ENCODE results near the gene SH3RF2.
"Not testable (repeated sequence)": the region's sequence is repeated elsewhere in the genome, so short reads cannot be mapped to it uniquely, and the experiment has no call there.

Gene SH3RF2

DNA sequence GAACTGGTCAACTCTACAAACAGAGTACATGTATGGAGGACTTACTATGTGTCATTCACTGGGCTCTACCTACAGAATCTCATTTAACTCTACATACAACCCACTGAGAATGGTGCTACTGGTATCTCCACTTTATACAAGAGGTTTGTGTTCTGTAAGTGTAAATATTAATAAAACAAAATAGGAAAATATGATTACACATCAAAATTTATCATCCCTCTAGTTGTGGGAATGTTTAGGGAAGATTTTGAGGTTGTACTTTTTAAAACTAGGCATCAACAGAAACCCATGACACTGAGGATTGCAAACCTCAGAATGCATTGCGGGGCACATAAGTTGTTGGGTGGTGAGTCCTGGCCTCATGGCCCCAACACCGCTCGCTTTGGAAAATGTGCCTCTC, 11.7 kb downstream of the SH3RF2 start:
- no peak for DNase-seq (ENCODE audit: low spot score)
- no peak overlapping the region for H3K27ac ChIP-seq
- TF ChIP-seq, protein P1, sequence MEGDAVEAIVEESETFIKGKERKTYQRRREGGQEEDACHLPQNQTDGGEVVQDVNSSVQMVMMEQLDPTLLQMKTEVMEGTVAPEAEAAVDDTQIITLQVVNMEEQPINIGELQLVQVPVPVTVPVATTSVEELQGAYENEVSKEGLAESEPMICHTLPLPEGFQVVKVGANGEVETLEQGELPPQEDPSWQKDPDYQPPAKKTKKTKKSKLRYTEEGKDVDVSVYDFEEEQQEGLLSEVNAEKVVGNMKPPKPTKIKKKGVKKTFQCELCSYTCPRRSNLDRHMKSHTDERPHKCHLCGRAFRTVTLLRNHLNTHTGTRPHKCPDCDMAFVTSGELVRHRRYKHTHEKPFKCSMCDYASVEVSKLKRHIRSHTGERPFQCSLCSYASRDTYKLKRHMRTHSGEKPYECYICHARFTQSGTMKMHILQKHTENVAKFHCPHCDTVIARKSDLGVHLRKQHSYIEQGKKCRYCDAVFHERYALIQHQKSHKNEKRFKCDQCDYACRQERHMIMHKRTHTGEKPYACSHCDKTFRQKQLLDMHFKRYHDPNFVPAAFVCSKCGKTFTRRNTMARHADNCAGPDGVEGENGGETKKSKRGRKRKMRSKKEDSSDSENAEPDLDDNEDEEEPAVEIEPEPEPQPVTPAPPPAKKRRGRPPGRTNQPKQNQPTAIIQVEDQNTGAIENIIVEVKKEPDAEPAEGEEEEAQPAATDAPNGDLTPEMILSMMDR (IDR thresholded peaks at IDR 0.05): no peak
- no peak overlapping the region for H3K4me3 ChIP-seq

DNA sequence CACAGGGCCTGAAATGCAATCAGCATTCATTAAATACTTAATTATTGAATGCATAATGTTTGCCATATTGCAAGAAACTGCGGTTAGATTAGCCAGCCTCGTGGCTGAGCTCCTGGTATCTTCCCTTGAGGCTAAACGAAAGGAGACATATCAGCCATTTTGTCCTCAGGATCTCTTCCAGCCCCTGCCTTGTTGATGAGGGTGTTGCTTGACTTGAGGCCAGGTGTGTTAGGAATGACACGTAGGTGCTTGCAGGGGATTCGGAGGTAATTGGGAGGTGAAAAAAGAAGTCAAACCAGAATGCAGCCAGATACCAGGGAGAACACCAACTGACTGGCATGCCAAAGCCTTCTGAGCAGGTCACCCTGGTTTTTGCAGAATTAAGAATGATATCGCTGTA, 12.5 kb downstream of the SH3RF2 start:
- DNase-seq (ENCODE audit: low spot score): no peak
- H3K4me3 ChIP-seq: no peak overlapping the region
- TF ChIP-seq, protein P1 (IDR thresholded peaks at IDR 0.05): no peak
- H3K27ac ChIP-seq: no peak overlapping the region

DNA sequence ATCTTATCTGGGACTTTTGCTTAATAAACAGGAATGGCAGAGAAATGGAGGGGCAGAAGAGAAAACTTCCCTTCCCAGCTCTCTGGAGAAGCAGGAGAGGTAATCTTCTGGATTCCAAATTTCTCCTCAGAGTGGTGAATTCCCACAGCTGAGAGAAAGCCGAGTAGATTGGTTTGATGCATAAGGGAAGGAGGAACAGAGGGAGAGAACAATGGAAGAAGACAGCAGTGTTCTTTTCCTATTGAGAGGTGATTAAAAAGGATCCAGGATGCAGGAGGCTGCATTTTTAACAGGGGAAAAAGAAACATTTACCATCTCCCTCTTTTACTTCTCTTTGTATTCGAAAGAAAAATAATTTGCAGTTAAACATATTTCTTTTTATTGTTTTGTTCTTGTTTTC, 13.1 kb downstream of the SH3RF2 start:
- TF ChIP-seq, protein P1 (IDR thresholded peaks at IDR 0.05): no peak
- no peak overlapping the region for H3K27ac ChIP-seq
- H3K4me3 ChIP-seq: no peak overlapping the region
- DNase-seq (ENCODE audit: low spot score): no peak

DNA sequence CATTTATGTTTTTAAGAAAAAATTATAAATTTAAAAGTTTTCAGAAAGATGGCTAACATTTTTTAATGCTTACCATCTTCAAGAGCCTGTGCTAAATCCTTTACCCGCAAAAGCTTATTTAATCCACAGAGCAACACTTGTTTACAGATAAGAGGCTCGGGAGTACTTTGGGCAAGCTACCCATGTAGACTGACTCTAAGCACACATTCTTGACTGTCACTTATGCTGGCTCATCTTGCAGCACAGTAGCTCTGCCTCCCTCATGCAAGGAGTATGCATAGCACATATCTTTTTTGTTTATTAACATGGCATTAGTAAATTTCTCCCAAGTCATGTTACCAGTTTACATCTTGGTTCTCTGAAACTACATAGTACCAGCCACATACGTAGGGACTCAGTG, 14.7 kb downstream of the SH3RF2 start:
- H3K27ac ChIP-seq: no peak overlapping the region
- DNase-seq (ENCODE audit: low spot score): no peak
- TF ChIP-seq, protein P1 (IDR thresholded peaks at IDR 0.05): no peak
- no peak overlapping the region for H3K4me3 ChIP-seq

DNA sequence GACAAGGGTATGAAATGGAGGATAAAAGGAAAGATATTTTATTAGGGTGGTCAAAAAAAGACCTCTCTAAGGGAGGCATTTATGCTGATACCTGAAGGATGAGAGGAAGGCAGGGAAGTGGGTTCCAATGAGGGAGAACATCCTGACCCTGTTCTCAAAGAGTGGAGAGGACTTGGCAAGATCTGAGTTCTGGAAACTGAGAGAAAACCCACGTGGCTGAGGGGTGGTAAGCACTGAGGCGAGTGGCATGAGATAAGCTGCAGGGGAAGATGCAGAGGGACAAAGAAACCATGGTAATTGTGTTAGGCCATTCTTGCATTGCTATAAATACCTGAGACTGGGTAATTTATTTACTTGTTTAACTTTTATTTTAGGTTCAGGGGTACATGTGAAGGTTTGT, 16.8 kb downstream of the SH3RF2 start:
- DNase-seq (ENCODE audit: low spot score): no peak
- H3K27ac ChIP-seq: no peak overlapping the region
- TF ChIP-seq, protein P1 (IDR thresholded peaks at IDR 0.05): no peak
- no peak overlapping the region for H3K4me3 ChIP-seq

DNA sequence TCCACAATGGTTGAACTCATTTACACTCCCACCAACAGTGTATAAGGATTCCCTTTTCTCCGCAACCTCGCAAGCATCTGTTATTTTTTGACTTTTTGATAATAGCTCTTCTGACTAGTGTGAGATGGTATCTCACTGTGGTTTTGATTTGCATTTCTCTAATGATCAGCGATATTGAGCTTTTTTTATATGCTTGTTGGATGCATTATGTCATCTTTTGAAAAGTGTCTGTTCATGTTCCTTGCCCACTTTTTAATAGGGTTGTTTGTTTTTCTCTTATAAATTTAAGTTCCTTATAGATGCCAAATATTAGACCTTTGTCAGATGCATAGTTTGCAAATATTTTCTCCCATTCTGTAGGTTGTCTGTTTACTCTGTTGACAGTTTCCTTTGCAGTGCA, 17.8 kb downstream of the SH3RF2 start:
- not testable (repeated sequence) for H3K27ac ChIP-seq; H3K4me3 ChIP-seq; DNase-seq (ENCODE audit: low spot score)

DNA sequence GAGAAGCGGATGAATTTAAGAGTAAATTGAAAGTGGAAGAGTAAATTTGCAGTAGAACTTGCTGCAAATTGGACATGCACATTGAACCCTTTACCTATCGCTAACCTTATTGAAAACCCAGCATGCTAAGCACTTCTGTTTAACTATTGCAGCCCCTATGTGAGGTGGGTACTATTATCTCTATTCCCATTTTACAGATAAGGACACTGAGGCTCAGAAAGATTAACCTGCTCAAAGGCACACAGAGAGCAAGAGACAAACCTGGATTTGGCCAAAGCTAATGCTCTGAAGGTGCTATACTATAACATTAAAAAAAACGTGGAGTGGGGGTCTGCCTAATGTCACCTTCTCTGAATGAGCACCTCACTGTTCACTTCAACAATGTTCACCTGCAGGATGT, 21.0 kb downstream of the SH3RF2 start:
- Histone ChIP-seq H3K27ac (no peak overlapping the region), H3K4me3 (no peak overlapping the region)
- TF ChIP-seq, protein P1 (IDR thresholded peaks at IDR 0.05): no peak
- no peak for DNase-seq (ENCODE audit: low spot score)

DNA sequence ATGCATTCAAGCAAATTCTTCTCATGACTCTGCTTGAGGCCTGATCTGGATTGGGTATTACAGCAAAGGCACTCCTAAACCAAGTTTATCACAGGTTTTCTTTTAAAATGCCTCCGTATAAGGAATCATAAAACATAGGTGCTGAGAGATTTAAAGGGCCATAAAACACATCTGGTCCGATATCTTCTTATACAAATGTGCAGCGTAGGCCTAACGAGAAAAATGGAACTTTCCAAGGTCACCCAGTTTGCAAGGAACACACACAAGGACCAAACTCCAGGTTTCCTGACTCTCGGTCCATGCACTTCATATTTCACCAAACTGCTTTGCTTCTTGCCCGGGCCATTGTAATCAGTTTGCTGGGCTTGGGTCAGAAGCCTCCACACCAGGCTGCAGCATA, 22.1 kb downstream of the SH3RF2 start:
- Histone ChIP-seq H3K4me3 (no peak overlapping the region), H3K27ac (no peak overlapping the region)
- TF ChIP-seq, protein P1 (IDR thresholded peaks at IDR 0.05): no peak
- no peak for DNase-seq (ENCODE audit: low spot score)
